HG02852 (cell line): ENCODE measurements around the gene TRPM3.
"Not testable (repeated sequence)": the region's sequence is repeated elsewhere in the genome, so short reads cannot be mapped to it uniquely, and the experiment has no call there.

Experiments
- ATAC-seq: cut with Tn5 transposase; IDR thresholded peaks from one replicate; pipeline ENCODE4 v1.9.1; 2021; ENCODE audit warnings: mild to moderate bottlenecking, moderate library complexity; ENCODE audit not compliant: unreplicated experiment

The TRPM3 gene

DNA sequence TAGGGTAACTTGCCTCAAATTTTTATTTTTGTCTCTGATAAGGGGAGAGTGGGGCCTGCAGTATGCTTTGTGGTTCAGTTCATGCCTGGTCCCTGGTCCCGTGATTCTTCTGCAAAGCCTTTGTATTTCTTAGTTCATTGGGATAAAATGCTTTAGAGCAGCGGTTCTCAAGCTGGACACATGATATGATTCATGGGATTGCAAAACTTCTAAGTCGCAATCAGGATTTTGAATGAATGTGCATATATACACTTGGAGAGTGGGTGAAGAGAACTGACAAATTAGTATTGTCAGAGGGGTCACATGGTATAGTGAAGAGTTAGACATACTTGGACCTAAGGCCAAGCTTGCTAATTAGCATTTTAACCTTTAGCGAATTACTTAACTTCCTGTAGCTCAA lies 441.6 kb downstream of the TRPM3 start:
- ATAC-seq: no peak

- no peak for ATAC-seq
Measured at GRCh38 chr9:70678153-70678552, 443.3 kb downstream of the TRPM3 start.

GRCh38 chr9:70677055-70677735 lies 444.2 kb downstream of the TRPM3 start:
- ATAC-seq: no peak

DNA sequence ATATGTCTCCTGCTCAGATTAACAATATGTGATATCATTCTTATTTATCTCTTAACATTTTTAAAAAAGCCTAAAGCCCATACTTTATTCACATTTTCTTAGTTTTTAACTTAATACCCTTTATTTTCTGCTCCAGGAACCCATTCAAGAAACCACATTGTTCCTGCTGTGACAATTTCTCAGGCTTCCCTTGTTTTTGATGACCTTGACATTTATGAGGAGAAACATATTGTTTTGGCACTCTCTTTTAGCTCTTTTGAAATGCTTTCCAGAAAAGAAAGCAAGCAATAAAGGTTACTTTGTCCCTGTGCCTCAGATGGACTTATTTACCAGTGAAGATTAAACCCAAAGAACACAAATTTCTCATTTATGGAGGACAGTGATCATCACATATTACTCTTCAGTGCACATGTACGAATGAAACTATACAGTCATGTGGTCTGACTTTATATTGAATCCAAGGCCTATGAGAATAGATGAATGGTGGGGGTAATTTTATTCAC lies 445.5 kb downstream of the TRPM3 start:
- no peak for ATAC-seq

- ATAC-seq: no peak
Measured at GRCh38 chr9:70673844-70674243, 447.6 kb downstream of the TRPM3 start.

DNA sequence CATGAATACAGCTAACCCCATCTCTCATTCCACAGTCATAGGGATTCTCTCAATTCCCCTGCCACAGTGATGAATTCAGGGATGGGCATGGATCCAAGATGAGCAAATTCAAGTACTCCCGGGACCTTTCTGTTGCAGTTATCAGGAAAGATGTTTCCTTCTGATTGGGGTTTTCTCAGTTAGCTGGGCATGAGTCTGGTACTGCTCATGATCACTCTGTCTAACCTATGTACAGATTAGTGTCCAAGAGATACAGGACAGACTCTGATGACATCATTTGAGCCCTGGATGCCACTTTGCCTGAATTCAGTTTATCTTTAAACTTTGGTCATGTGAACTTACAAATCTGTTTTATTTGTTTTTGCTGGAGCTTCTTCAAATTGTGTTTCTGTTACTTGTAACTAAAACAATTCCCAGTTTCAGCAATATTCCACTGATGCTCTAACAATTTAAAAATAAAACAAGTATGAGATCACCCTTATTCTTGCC lies 449.2 kb downstream of the TRPM3 start:
- ATAC-seq: no peak

DNA sequence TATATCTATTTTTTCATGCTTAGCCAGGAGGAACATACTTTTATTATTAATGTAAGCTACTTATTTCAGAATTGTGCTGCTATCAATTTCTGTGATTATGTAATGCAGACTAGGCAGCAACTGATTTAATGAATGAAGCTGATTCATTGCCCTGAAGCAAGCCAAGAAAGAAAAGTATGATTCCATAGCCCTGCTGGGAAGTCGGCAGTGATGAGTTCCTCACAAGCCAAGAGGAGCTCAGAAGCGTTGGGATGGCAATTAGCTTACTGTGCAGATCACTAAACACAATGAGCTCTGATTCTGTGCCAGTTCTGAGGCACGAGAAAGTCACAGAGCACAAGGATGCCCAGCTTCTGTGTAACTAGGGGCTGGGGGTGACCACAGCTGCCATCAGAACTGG lies 452.7 kb downstream of the TRPM3 start:
- no peak for ATAC-seq

DNA sequence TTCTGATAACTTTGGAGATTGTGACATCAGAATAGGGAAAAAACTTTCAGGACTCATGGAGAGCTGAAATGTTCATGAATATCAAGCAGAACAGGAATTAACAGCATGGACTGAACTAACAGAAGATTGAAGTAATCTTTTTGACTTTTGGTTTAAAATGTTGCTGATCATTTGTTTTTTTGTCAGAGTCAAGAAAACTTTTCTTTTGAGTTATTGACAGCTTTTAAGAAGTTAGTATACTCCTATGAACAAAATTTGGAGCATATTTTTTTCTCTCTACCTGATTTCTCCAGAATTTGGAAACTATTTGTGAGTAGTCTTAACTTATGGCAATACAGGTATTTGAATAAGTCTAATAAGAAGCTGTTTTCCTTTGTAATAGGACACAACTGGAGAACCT lies 462.7 kb downstream of the TRPM3 start:
- no peak for ATAC-seq

- ATAC-seq: no peak
Measured at GRCh38 chr9:70656281-70656680, 465.1 kb downstream of the TRPM3 start.

GRCh38 chr9:70654144-70654543 lies 467.3 kb downstream of the TRPM3 start:
- no peak for ATAC-seq

GRCh38 chr9:70644627-70645026 lies 476.8 kb downstream of the TRPM3 start:
- ATAC-seq: not testable (repeated sequence)

GRCh38 chr9:70642341-70642740 lies 479.1 kb downstream of the TRPM3 start:
- ATAC-seq: no peak

- ATAC-seq: no peak
Measured at GRCh38 chr9:70641631-70642030, 479.8 kb downstream of the TRPM3 start.

DNA sequence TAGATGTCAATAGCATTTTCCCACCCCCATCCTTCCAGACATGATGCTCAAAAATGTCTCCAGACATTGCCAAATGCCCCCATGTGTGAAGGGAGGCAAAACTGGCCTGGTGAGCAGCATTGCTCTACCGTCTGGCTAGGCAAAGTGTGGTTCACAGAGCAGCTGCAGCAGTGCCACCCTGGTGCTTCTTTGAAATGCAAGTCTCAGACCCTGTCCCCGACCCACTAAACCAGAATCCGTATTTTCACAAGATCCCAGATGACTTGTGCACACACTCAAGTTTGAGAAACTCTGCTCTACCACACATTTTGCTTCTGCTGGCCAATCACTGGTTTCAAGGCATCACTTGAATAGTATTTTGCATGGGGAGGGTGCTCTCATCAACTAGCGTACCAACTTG lies 480.4 kb downstream of the TRPM3 start:
- ATAC-seq: no peak

DNA sequence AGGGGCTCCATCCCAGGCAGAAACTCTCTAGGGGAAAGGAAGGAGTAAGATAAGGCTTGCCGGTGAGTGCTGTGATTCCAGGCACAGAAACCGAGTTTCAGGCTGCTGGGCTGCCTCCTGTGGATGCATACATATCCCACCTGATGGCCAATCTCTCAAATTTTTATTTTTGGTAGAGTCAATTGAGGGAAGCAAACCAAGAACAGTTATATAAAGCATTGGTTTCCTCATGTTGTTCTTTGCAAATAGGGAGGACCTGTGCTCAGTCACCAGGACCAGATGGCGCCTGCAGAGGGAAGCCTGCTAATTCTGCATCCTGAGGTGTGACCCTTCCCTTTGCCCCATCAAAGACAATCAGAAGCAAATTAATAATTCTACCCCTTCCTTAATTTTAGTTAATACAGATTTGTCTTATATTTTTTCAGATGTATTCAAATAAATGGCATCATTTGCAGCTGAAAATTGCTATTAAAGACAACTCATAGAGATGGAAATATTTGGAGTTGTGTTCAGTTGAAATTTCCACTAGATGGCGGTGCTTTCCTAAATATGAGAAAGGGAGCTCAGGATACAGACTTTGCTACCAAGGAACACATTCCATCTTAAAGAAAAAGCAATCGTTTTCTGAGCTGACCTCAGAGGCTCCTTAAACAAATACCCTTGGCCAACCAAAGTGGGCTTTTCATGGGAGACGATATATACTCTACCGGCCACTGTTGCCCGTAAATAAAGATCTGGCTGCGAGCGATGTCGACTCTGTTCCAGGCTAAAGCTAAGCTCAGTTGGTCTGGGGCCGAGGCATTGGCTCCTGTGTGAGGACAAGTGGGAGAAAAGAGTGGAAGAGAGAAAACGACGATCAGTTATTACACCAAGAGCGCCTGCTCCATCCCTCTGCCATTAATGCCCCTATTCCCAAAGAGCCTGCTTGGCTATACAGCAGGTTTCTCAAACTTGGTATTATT lies 481.3 kb downstream of the TRPM3 start:
- ATAC-seq: no peak

DNA sequence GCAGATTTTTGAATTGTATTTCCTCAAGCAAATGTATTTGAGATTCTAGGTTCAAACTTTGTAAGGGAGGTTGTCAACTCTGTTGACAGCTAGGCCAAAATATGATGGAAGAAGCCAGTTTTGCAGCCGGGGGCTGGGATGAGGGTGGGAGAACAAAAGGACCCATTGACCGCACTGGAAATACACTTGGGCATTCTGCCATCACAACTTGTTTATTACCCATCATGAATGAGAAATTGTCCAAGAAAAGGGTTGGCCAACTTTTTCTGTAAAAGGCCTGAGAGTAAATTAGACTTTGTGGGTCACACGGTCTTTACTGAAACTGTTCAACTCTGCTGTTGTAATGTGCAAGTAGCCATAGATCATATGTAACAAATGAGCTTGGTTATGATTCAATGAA lies 485.6 kb downstream of the TRPM3 start:
- no peak for ATAC-seq

- ATAC-seq: no peak
Measured at GRCh38 chr9:70634696-70635095, 486.7 kb downstream of the TRPM3 start.

- no peak for ATAC-seq
Measured at GRCh38 chr9:70630971-70631370, 490.4 kb downstream of the TRPM3 start.

DNA sequence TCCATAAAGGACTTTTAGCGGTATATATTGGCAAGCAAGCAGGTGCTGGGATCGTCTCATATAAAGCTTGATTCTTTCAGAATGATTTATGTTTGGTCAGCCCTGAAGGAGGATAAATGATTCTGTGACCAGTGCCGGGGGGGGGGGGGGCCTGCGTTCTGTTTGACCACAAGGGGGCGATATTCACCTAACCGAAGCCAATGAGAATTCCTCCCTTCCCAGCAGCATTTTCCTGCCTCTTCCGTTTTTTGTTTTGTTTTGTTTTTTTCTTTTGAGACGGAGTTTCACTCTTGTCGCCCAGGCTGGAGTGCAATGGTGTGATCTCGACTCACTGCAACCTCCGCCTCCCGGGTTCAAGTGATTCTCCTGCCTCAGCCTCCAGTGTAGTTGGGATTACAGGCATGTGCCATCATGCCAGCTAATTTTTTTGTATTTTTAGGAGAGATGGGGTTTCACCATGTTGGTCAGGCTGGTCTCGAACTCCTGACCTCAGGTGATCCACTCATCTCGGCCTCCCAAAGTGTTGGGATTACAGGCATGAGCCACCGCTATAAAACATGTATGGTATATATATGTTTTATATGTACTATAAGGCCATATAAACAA lies 492.2 kb downstream of the TRPM3 start:
- not testable (repeated sequence) for ATAC-seq

DNA sequence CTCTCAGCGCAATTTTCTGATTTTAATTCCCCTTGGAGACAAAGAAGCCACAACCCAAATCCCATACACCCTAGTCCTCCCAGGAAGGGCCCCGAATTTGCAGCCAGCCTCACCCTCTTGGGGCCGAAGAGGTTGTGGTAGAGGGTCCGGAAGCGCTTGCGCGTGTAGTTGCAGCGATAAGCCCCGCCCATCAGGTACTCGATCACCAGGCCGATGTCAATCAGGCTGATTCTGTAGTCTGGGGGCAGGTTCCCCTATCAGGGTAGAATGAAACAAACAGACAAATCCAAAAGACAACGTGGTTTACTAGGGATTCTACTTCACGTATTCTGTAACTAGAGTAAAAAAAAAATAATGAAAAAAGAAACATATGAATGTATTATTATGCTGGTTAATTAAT lies 496.3 kb downstream of the TRPM3 start:
- no peak for ATAC-seq

DNA sequence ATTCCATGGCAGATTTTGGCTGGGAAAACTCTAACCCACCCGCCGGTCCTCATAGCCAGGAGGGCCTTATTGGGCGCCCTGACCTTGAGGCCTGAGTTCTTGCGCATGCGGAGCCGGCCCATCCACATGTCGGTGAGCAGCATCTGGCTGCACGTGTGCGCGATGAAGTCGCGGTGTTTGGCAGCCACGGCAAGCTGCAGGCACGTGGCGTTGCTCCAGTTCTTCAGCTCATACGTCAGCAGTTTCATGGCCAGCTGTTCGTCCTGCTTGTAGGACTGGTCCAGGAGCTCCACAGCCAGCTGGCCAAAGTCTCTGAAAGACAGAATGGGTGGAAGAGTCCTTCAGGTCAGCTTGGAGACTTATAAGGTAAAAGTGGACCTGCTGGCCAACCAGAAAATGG lies 502.6 kb downstream of the TRPM3 start:
- ATAC-seq: no peak
